Thoracic aorta (tissue), 2 donors: ENCODE measurements around the gene CACNA2D2. TPM values are rescaled to one million over a fixed set of nuclear protein-coding genes. Genes with fewer than 3 reads are reported as not detected.

Experiments used
- ATAC-seq: fragments of 150-250 bp; one replicate; pipeline ENCODE4 v1.8.0; 2017; ENCODE audit warnings: low read depth; ENCODE audit not compliant: insufficient number of reproducible peaks, low FRiP score
- DNase-seq: peaks from one replicate; pipeline ENCODE4 v3.0.0-alpha.2; 2020; ENCODE audit warnings: low spot score
- H3K27ac ChIP-seq, 2 donors: fragments of 200-600 bp; sonication (generic); 1 replicate in 1 of 2; 2 replicates in 1 of 2; pipeline ENCODE4 v1.5.1; 2016; ENCODE audit warnings: mild to moderate bottlenecking in 2 of 2, moderate library complexity in 2 of 2
- H3K27me3 ChIP-seq: fragments of 200-600 bp; sonication (generic); replicated peaks from 2 replicates; pipeline ENCODE4 v1.6.0; 2016; ENCODE audit warnings: mild to moderate bottlenecking; ENCODE audit not compliant: insufficient read depth
- H3K36me3 ChIP-seq: fragments of 200-600 bp; sonication (generic); one replicate; pipeline ENCODE4 v1.5.1; 2016
- H3K4me1 ChIP-seq, 2 donors: fragments of 200-600 bp; sonication (generic); 1 replicate in 1 of 2; 2 replicates in 1 of 2; pipeline versions ENCODE4 v1.5.1 to v1.6.0; 2016; ENCODE audit warnings: low read depth in 2 of 2, mild to moderate bottlenecking in 1 of 2; ENCODE audit not compliant: control insufficient read depth in 1 of 2
- H3K4me3 ChIP-seq: fragments of 200-600 bp; sonication (generic); 2 replicates; pipeline ENCODE4 v1.5.1; 2016; ENCODE audit warnings: mild to moderate bottlenecking
- H3K9me3 ChIP-seq: fragments of 200-600 bp; sonication (generic); 2 replicates; pipeline ENCODE4 v1.5.1; 2016
- CTCF ChIP-seq: fragments of 200-600 bp; sonication (generic); IDR thresholded peaks from one replicate; pipeline ENCODE4 v1.5.1; 2019; ENCODE audit warnings: antibody characterized with exemption
- total RNA-seq, 2 donors: library from RNA; depleted of rRNA; stranded (reverse); fragments of >200 nt; gene quantifications; one replicate each; pipeline versions ENCODE4 v1.1.0 to v1.2.3, GENCODE V29; 2016

The CACNA2D2 gene
- total RNA-seq, 2 donors from 2014 or later: 2.3 to 4.2 TPM

- H3K36me3 ChIP-seq: no peaks in the 10 kb centered on the region
- DNase-seq (no peak), ATAC-seq (no peak)
- H3K27me3 ChIP-seq: no peaks in the 10 kb centered on the region
- no peak overlapping the region for H3K27ac ChIP-seq
- no peak for TF ChIP-seq CTCF
- H3K4me1 ChIP-seq: no peaks in the 10 kb centered on the region
- H3K4me3 ChIP-seq: no peak overlapping the region
- no peaks in the 10 kb centered on the region for H3K9me3 ChIP-seq
Observed at GRCh38 chr3:50411229-50411628, 92.2 kb downstream of the CACNA2D2 start.

GRCh38 chr3:50410608-50411139 lies 92.8 kb downstream of the CACNA2D2 start:
- Histone ChIP-seq H3K27ac (no peak overlapping the region), H3K27me3 (no peaks in the 10 kb centered on the region), H3K9me3 (no peaks in the 10 kb centered on the region), H3K4me1 (no peaks in the 10 kb centered on the region), H3K36me3 (no peaks in the 10 kb centered on the region), H3K4me3 (no peak overlapping the region)
- ATAC-seq (no peak), DNase-seq (no peak)
- no peak for TF ChIP-seq CTCF

GRCh38 chr3:50410185-50410584 lies 93.2 kb downstream of the CACNA2D2 start:
- H3K27ac ChIP-seq: no peak overlapping the region
- TF ChIP-seq CTCF: no peak
- H3K27me3 ChIP-seq: no peaks in the 10 kb centered on the region
- no peak for DNase-seq
- no peaks in the 10 kb centered on the region for H3K4me1 ChIP-seq
- H3K36me3 ChIP-seq: no peaks in the 10 kb centered on the region
- ATAC-seq: no peak
- no peaks in the 10 kb centered on the region for H3K9me3 ChIP-seq
- no peak overlapping the region for H3K4me3 ChIP-seq

- Histone ChIP-seq H3K4me3 (no peak overlapping the region), H3K4me1 (no peaks in the 10 kb centered on the region), H3K27ac (no peak overlapping the region), H3K27me3 (no peaks in the 10 kb centered on the region), H3K36me3 (no peaks in the 10 kb centered on the region), H3K9me3 (no peaks in the 10 kb centered on the region)
- DNase-seq: no peak
- no peak for ATAC-seq
- no peak for TF ChIP-seq CTCF
Observed at GRCh38 chr3:50408443-50408944, 94.9 kb downstream of the CACNA2D2 start.

- ATAC-seq (no peak), DNase-seq (no peak)
- Histone ChIP-seq H3K27me3 (no peaks in the 10 kb centered on the region), H3K4me1 (no peaks in the 10 kb centered on the region), H3K27ac (no peak overlapping the region), H3K36me3 (no peaks in the 10 kb centered on the region), H3K4me3 (no peak overlapping the region), H3K9me3 (no peaks in the 10 kb centered on the region)
- no peak for TF ChIP-seq CTCF
Observed at GRCh38 chr3:50406487-50406886, 96.9 kb downstream of the CACNA2D2 start.
